ACC112 (cell line): ENCODE measurements around the gene IL1A.

Source experiments
- H2AFZ ChIP-seq: fragments of 200-600 bp; sonication (generic); one replicate; pipeline ENCODE4 v1.6.0; 2017; ENCODE audit warnings: antibody characterized with exemption, low read length; ENCODE audit not compliant: unreplicated experiment
- H3K27ac ChIP-seq: fragments of 200-600 bp; sonication (generic); 2 replicates; pipeline ENCODE4 v1.5.1; 2014; ENCODE audit warnings: low read depth, mild to moderate bottlenecking, antibody characterized with exemption, low read length, moderate library complexity
- H3K27me3 ChIP-seq: fragments of 200-600 bp; sonication (generic); 2 replicates; pipeline ENCODE4 v1.6.1; 2014; ENCODE audit warnings: mild to moderate bottlenecking, antibody characterized with exemption, low read length, moderate library complexity, mixed read lengths; ENCODE audit not compliant: insufficient read depth
- H3K36me3 ChIP-seq: fragments of 200-600 bp; sonication (generic); 2 replicates; pipeline ENCODE4 v1.6.1; 2016; ENCODE audit warnings: mild to moderate bottlenecking, antibody characterized with exemption, low read length, moderate library complexity, mixed read lengths; ENCODE audit not compliant: insufficient read depth
- H3K4me1 ChIP-seq: fragments of 200-600 bp; sonication (generic); one replicate; pipeline ENCODE4 v1.6.1; 2016; ENCODE audit warnings: low read length, mixed read lengths; ENCODE audit not compliant: insufficient read depth, unreplicated experiment, control insufficient read depth
- H3K4me3 ChIP-seq: fragments of 200-600 bp; sonication (generic); 2 replicates; pipeline ENCODE4 v1.5.1; 2014; ENCODE audit warnings: mild to moderate bottlenecking, low read depth, low read length
- H3K79me2 ChIP-seq: fragments of 200-600 bp; sonication (generic); one replicate; pipeline ENCODE4 v1.6.0; 2016; ENCODE audit warnings: low read length; ENCODE audit not compliant: control insufficient read depth, unreplicated experiment, insufficient read depth

The IL1A gene

DNA sequence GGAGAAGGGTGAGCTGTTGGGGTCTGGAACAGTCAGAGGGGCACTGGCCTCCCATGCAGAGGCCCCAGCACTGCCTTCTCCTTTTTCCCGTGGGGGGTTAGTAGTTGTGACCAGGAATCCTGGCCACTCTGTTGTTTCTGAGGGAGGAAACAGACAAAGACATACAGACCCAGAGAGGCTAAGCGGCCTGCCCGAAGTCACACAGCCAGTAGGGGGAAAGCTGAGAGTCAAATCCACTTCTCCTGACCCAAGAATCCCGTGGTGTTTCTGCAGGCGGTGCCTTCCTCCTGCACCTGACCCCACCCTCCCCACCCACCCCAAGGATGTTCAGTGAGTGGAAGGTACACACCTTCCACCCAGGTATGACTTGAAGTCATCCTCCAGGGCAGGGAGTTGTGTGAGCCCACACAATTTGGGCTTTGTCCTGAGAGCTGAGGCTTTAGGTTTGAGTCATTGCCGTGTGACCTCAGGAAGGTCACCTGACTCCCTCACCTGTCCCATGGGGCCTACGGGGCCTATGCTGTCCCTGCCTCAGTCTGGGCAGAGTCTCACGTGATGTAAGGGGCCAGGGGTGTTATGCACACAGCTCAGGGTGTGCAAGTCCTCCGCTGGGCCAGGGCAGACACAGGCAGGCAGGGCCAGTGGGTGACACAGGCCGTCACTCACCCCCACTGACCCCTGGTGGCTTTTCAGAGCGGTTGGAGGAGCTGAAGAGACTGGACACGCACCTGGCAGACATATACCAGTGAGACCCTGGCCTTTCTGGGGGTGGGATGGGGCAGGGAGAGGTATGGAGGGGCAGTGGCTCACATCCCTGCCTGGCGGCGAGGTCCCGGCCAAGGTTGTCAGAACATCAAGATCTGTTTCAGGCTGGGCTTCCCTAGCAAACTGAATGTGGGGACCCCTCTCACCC is 58.5 kb downstream of the IL1A start:
- H3K27ac ChIP-seq = no peak overlapping the region
- H3K4me1 ChIP-seq = peaks cover 3% of the 10 kb centered on the region
- no peaks in the 10 kb centered on the region for H3K36me3 ChIP-seq
- H3K4me3 ChIP-seq = no peak overlapping the region
- H2AFZ ChIP-seq = peak overlapping the region; percentile 63
- no peaks in the 10 kb centered on the region for H3K27me3 ChIP-seq
- no peaks in the 10 kb centered on the region for H3K79me2 ChIP-seq

DNA sequence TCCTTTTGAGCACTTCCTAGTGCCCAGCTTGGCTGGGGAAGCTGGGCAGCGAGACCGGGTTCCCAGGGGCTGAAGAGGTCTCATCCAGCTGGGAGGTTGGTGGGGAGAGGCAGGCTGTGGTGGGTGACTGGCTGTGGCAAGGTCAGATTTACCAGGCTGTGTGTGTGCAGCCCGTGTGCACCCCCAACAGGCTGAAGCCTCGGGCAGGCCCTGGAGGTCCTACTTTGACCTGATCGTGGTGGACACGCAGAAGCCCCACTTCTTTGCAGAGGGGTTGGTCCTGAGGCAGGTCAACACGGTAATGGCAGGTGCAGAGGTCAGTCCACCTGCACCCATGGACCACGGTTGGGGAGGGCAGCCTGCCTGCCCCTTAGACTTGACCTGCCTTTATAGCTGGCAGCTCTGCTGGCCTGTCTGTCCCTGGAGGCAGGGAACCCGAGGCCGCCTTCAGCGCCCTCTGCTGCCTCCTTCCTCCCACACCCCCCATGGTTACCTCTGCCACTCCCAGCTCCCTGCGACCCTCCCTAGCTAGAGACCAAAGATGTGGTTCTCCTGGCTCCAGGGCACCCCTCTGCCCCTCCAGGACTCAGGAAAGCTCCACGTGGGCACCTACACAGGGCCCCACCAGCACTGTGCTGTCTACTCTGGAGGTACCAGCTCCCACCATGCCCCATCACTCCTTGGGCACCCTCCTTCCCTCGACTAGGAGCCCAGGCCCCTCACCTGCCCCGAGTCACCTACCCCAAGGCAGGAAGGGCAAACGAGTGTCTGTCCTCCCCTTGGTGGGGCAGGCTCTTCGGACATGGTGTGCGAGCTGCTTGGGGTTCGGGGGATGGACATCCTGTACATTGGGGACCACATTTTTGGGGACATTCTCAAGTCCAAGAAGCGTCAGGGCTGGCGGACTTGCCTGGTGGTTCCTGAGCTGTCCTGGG is 59.4 kb downstream of the IL1A start:
- H3K4me3 ChIP-seq = no peak overlapping the region
- no peaks in the 10 kb centered on the region for H3K27me3 ChIP-seq
- H3K4me1 ChIP-seq = peaks cover 3% of the 10 kb centered on the region
- H3K27ac ChIP-seq = no peak overlapping the region
- H2AFZ ChIP-seq = no peak overlapping the region
- H3K36me3 ChIP-seq = no peaks in the 10 kb centered on the region
- H3K79me2 ChIP-seq = no peaks in the 10 kb centered on the region

DNA sequence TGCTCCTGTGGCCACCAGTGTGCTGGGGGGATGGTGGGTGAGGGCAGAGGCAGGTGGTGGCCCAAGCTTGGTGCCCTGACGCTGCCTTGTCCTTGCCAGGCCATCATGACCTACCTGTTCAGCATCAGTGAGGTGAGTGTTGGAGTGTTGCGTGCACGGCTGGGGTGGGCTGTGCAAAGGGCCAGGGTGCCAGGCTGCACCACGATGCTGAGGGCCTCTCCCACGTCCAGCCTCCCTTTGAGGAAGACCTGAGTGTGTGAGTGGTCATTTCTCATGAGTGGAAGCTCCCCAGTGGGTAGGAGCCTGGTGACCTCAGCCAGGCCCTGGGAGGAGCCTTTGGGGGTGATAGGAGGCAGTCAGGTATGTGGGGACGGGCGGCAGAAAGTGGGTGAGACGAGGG is 60.3 kb downstream of the IL1A start:
- H3K4me3 ChIP-seq = no peak overlapping the region
- peaks cover 3% of the 10 kb centered on the region for H3K4me1 ChIP-seq
- no peak overlapping the region for H3K27ac ChIP-seq
- H3K36me3 ChIP-seq = no peaks in the 10 kb centered on the region
- no peaks in the 10 kb centered on the region for H3K27me3 ChIP-seq
- no peaks in the 10 kb centered on the region for H3K79me2 ChIP-seq
- H2AFZ ChIP-seq = no peak overlapping the region
